ENCODE data around the gene DPM2.
A peak's percentile ranks its signal among the peaks of the same experiment; 100 is the strongest.

Gene DPM2

GRCh38 chr9:127913682-127914081 is 24.0 kb downstream of the DPM2 start:
- no peak for TF ChIP-seq TAF1 (IDR thresholded peaks at IDR 0.05; ENCODE audit: low read depth)
- TF ChIP-seq TCF12 (IDR thresholded peaks at IDR 0.05; ENCODE audit: low read depth): no peak
- no peak for TF ChIP-seq ZBTB7A (IDR thresholded peaks at IDR 0.05; ENCODE audit: low read depth)
- no peak for TF ChIP-seq USF1 (IDR thresholded peaks at IDR 0.05)
- TF ChIP-seq NFIC (IDR thresholded peaks at IDR 0.05): no peak
- TF ChIP-seq TEAD4 (IDR thresholded peaks at IDR 0.05): no peak
- no peak for TF ChIP-seq RAD21 (IDR thresholded peaks at IDR 0.05; ENCODE audit: low read depth)
- no peak for TF ChIP-seq CREB1 (IDR thresholded peaks at IDR 0.05; ENCODE audit: low read depth)
- TF ChIP-seq EGR1 (IDR thresholded peaks at IDR 0.05): no peak
- no peak for TF ChIP-seq MAX (IDR thresholded peaks at IDR 0.05)
- TF ChIP-seq CEBPB (IDR thresholded peaks at IDR 0.05): no peak
- TF ChIP-seq YY1 (IDR thresholded peaks at IDR 0.05; ENCODE audit: low read depth): no peak
- TF ChIP-seq REST (IDR thresholded peaks at IDR 0.05; ENCODE audit: low read depth): no peak

GRCh38 chr9:127912882-127913281 is 24.8 kb downstream of the DPM2 start:
- TF ChIP-seq REST (IDR thresholded peaks at IDR 0.05; ENCODE audit: low read depth): no peak

- no peak for TF ChIP-seq MAX (IDR thresholded peaks at IDR 0.05)
- TF ChIP-seq TCF12 (IDR thresholded peaks at IDR 0.05; ENCODE audit: low read depth): no peak
- no peak for TF ChIP-seq RAD21 (IDR thresholded peaks at IDR 0.05; ENCODE audit: low read depth)
- no peak for TF ChIP-seq ZBTB7A (IDR thresholded peaks at IDR 0.05; ENCODE audit: low read depth)
- TF ChIP-seq REST (IDR thresholded peaks at IDR 0.05; ENCODE audit: low read depth): no peak
- no peak for TF ChIP-seq NFIC (IDR thresholded peaks at IDR 0.05)
Observed at GRCh38 chr9:127912296-127912695, 25.4 kb downstream of the DPM2 start.

- TF ChIP-seq EGR1 (IDR thresholded peaks at IDR 0.05): no peak
- peak; percentile 53 for TF ChIP-seq RAD21 (IDR thresholded peaks at IDR 0.05; ENCODE audit: low read depth)
Observed at GRCh38 chr9:127910613-127911205, 26.9 kb downstream of the DPM2 start.

GRCh38 chr9:127909839-127910273 is 27.8 kb downstream of the DPM2 start:
- no peak for TF ChIP-seq CEBPB (IDR thresholded peaks at IDR 0.05)
- TF ChIP-seq EGR1 (IDR thresholded peaks at IDR 0.05): no peak

GRCh38 chr9:127908660-127908926 is 29.1 kb downstream of the DPM2 start:
- TF ChIP-seq EP300 (IDR thresholded peaks at IDR 0.05; ENCODE audit: borderline replicate concordance): no peak
- TF ChIP-seq RAD21 (IDR thresholded peaks at IDR 0.05; ENCODE audit: low read depth): no peak
- TF ChIP-seq NFIC (IDR thresholded peaks at IDR 0.05): no peak
- TF ChIP-seq USF1 (IDR thresholded peaks at IDR 0.05): no peak
- TF ChIP-seq CEBPB (IDR thresholded peaks at IDR 0.05): no peak
- TF ChIP-seq REST (IDR thresholded peaks at IDR 0.05; ENCODE audit: low read depth): no peak
- no peak for TF ChIP-seq TAF1 (IDR thresholded peaks at IDR 0.05; ENCODE audit: low read depth)
- TF ChIP-seq CREB1 (IDR thresholded peaks at IDR 0.05; ENCODE audit: low read depth): no peak
- no peak for TF ChIP-seq TCF12 (IDR thresholded peaks at IDR 0.05; ENCODE audit: low read depth)
- TF ChIP-seq EGR1 (IDR thresholded peaks at IDR 0.05): no peak
- TF ChIP-seq YY1 (IDR thresholded peaks at IDR 0.05; ENCODE audit: low read depth): no peak
- no peak for TF ChIP-seq ZBTB7A (IDR thresholded peaks at IDR 0.05; ENCODE audit: low read depth)
